22Rv1 (cell line): ENCODE results near the gene OPRM1.

Experiments used
- CTCF ChIP-seq: fragments of 450-650 bp; IDR thresholded peaks from 2 replicates; pipeline ENCODE4 v1.5.1; 2017; ENCODE audit warnings: mild to moderate bottlenecking
- ZFX ChIP-seq: fragments of 450-650 bp; IDR thresholded peaks from 2 replicates; pipeline ENCODE4 v1.6.1; 2017; ENCODE audit warnings: antibody characterized with exemption, borderline replicate concordance

- TF ChIP-seq CTCF (no peak), ZFX (no peak)
Measured at GRCh38 chr6:154096834-154097233, 57.8 kb downstream of the OPRM1 start.
